ENCODE data around the gene WDR38. TPM values are rescaled to one million over a fixed set of nuclear protein-coding genes. Genes with fewer than 3 reads are reported as not detected.

The WDR38 gene
- total and polyA plus RNA-seq, 2 of the 13 experiments (the other 11 are each of a cell fraction or from before 2014, with no cell fraction given), result not detected

DNA sequence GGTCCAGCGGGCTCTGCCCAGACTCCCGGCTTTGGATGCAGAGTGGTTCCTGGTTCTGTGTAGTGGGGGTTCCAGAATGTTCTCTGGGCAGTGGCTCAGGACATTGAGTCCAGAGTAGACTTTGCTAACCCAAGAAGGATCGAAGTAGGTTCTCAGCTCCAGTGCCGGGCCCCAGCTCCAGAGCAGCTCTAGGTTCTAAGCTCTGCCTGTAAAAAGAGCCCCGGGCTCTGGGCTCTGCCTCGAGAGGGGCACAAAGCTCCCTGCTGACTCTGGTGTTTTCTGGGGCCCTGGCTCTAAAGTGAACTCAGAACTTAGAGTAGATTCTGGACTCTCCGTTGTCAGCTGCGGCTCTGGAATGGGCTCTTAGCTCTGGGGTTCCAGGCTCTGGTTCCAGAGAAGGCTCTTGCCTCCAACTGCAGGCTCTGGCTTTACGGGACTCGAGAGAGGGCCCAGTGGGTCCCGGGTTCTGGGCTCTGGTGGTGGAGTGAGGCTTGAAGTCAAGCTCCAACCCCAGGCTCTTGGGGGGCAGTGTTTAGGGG is 414 bp downstream of the WDR38 start (continued):
- TF ChIP-seq, protein P1, sequence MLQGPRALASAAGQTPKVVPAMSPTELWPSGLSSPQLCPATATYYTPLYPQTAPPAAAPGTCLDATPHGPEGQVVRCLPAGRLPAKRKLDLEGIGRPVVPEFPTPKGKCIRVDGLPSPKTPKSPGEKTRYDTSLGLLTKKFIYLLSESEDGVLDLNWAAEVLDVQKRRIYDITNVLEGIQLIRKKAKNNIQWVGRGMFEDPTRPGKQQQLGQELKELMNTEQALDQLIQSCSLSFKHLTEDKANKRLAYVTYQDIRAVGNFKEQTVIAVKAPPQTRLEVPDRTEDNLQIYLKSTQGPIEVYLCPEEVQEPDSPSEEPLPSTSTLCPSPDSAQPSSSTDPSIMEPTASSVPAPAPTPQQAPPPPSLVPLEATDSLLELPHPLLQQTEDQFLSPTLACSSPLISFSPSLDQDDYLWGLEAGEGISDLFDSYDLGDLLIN (CRISPR knock-in tag; IDR thresholded peaks at IDR 0.05; ENCODE audit: borderline replicate concordance), result no peak
- no peak for TF ChIP-seq TBX2 (CRISPR knock-in tag; IDR thresholded peaks at IDR 0.05; ENCODE audit: borderline replicate concordance)
- TF ChIP-seq, protein P2, sequence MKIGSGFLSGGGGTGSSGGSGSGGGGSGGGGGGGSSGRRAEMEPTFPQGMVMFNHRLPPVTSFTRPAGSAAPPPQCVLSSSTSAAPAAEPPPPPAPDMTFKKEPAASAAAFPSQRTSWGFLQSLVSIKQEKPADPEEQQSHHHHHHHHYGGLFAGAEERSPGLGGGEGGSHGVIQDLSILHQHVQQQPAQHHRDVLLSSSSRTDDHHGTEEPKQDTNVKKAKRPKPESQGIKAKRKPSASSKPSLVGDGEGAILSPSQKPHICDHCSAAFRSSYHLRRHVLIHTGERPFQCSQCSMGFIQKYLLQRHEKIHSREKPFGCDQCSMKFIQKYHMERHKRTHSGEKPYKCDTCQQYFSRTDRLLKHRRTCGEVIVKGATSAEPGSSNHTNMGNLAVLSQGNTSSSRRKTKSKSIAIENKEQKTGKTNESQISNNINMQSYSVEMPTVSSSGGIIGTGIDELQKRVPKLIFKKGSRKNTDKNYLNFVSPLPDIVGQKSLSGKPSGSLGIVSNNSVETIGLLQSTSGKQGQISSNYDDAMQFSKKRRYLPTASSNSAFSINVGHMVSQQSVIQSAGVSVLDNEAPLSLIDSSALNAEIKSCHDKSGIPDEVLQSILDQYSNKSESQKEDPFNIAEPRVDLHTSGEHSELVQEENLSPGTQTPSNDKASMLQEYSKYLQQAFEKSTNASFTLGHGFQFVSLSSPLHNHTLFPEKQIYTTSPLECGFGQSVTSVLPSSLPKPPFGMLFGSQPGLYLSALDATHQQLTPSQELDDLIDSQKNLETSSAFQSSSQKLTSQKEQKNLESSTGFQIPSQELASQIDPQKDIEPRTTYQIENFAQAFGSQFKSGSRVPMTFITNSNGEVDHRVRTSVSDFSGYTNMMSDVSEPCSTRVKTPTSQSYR (CRISPR knock-in tag; IDR thresholded peaks at IDR 0.05; ENCODE audit: borderline replicate concordance), result no peak
- no peak for TF ChIP-seq ZNF326 (CRISPR knock-in tag; IDR thresholded peaks at IDR 0.05; ENCODE audit: borderline replicate concordance)
- TF ChIP-seq, protein P3, sequence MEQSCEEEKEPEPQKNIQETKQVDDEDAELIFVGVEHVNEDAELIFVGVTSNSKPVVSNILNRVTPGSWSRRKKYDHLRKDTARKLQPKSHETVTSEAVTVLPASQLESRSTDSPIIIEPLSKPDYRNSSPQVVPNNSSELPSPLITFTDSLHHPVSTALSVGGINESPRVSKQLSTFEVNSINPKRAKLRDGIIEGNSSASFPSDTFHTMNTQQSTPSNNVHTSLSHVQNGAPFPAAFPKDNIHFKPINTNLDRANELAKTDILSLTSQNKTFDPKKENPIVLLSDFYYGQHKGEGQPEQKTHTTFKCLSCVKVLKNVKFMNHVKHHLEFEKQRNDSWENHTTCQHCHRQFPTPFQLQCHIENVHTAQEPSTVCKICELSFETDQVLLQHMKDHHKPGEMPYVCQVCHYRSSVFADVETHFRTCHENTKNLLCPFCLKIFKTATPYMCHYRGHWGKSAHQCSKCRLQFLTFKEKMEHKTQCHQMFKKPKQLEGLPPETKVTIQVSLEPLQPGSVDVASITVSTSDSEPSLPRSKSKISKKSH (CRISPR knock-in tag; IDR thresholded peaks at IDR 0.05; ENCODE audit: borderline replicate concordance), result no peak

DNA sequence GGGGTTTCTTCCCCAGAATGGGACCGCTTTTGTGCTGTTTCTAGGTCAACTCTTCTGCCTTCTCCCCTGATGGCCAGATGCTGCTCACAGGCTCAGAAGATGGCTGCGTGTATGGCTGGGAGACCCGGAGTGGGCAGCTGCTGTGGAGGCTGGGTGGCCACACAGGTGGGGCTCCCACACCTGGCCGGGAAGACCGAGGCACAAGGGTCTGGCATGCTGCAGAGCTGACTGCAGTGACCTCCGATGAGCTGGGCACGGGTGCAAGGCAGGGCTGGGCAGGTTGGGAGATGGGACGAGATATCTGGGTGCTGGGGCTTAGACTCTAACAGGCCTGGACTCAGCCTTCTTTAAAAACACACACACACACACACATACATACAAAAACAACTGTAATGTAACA is 901 bp downstream of the WDR38 start:
- DNase-seq (ENCODE audit: low spot score), result no peak
- H3K27me3 ChIP-seq (ENCODE audit: control insufficient read depth in 1 of 2, insufficient read depth in 2 of 2, low read length in 2 of 2), result no peaks in the 10 kb centered on the region; a peak in 1 of 5 replicates
- CTCF ChIA-PET (ENCODE audit: low intra/inter-chr PET ratio, low total read pairs), result interaction anchor here (3.1 to 3.4 kb wide), 2 partner anchors 59 to 81 kb away, joined by 36 to 167 read pairs; partner anchors contain the start of gene NR6A1
- no peak overlapping the region for H3K4me3 ChIP-seq (replicated peaks in 1 of 3; ENCODE audit: insufficient read depth in 1 of 3, low read depth in 2 of 3, low read length in 3 of 3)
- no peak overlapping the region for H3K4me2 ChIP-seq (ENCODE audit: low read depth, low read length)
- H3K4me1 ChIP-seq (ENCODE audit: insufficient read depth, low read length), result peaks cover 38% of the 10 kb centered on the region
- no peak overlapping the region for H3K9ac ChIP-seq (ENCODE audit: insufficient read depth, low read depth, low read length)
- no peaks in the 10 kb centered on the region for H3K9me3 ChIP-seq (ENCODE audit: low read length)
- in situ Hi-C loops (cut with HindIII; ENCODE audit: extremely low pct_ligation_motif_present, low pct_unique_long_range_greater_than_20kb) (loop anchor here (5.0 kb wide), 1 partner anchor 82 kb away; the partner anchor contains the start of gene NR6A1), intact Hi-C loops (cut with micrococcal nuclease; ENCODE audit: unreplicated experiment) (no loop called here)
- peaks cover 4% of the 10 kb centered on the region for H3K79me2 ChIP-seq (ENCODE audit: insufficient read depth, low read length)
- POLR2A ChIA-PET, result interaction anchor here (1.5 to 4.2 kb wide), 5 partner anchors 7 to 83 kb away, joined by 3 to 39 read pairs (median 14); partner anchors contain the start of genes ARPC5L, NR6A1 and RPL35
- no peak for FAIRE-seq
- no TSS peak for BruUV-seq (replicated peaks)
- no peak for ATAC-seq
- peaks cover 8 to 23% of the 10 kb centered on the region in 2 experiments for H3K36me3 ChIP-seq (replicated peaks in 1 of 2; ENCODE audit: control insufficient read depth in 1 of 2, insufficient read depth in 2 of 2, low read length in 2 of 2)
- peaks cover 19% of the 10 kb centered on the region for H4K20me1 ChIP-seq (ENCODE audit: insufficient read depth, low read length)
- 87% methylated on average over 3 of the region's 8 CpGs for WGBS (ENCODE audit: low lambda C conversion rate)
- no peak overlapping the region for H3K27ac ChIP-seq (ENCODE audit: extremely low read length, insufficient read depth, low read length)
- H2AFZ ChIP-seq (ENCODE audit: low read length), result no peak overlapping the region
- TF ChIP-seq ZNF616 (CRISPR knock-in tag; IDR thresholded peaks at IDR 0.05; ENCODE audit: low read depth), result no peak
- no peak for TF ChIP-seq ZSCAN25 (CRISPR knock-in tag; IDR thresholded peaks at IDR 0.05)
- TF ChIP-seq SP2 (CRISPR knock-in tag; IDR thresholded peaks at IDR 0.05), result no peak
- TF ChIP-seq, protein P4, sequence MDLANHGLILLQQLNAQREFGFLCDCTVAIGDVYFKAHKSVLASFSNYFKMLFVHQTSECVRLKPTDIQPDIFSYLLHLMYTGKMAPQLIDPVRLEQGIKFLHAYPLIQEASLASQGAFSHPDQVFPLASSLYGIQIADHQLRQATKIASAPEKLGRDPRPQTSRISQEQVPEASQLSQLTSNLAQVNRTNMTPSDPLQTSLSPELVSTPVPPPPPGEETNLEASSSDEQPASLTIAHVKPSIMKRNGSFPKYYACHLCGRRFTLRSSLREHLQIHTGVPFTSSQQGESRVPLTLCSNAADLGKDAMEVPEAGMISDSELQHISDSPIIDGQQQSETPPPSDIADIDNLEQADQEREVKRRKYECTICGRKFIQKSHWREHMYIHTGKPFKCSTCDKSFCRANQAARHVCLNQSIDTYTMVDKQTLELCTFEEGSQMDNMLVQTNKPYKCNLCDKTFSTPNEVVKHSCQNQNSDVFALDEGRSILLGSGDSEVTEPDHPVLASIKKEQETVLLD (CRISPR knock-in tag; IDR thresholded peaks at IDR 0.05; ENCODE audit: low read depth), result no peak
- no peak for TF ChIP-seq EHMT2 (IDR thresholded peaks at IDR 0.05; ENCODE audit: borderline replicate concordance, low read depth, low read length)
- TF ChIP-seq, protein P5, sequence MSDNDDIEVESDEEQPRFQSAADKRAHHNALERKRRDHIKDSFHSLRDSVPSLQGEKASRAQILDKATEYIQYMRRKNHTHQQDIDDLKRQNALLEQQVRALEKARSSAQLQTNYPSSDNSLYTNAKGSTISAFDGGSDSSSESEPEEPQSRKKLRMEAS (IDR thresholded peaks at IDR 0.05), result no peak
- TF ChIP-seq ZMYM4 (CRISPR knock-in tag; IDR thresholded peaks at IDR 0.05), result no peak
- no peak for TF ChIP-seq HDAC6 (IDR thresholded peaks at IDR 0.05; ENCODE audit: low read depth, low read length)
- TF ChIP-seq HMG20B (CRISPR knock-in tag; conservative IDR thresholded peaks at IDR 0.05), result no peak
- TF ChIP-seq TEAD3 (CRISPR knock-in tag; optimal IDR thresholded peaks at IDR 0.05; ENCODE audit: borderline replicate concordance), result no peak
